Fibroblast of gingiva (primary cell): Measurements from ENCODE around the gene BRD9.

Experiments used
- DNase-seq: peaks from one replicate; pipeline ENCODE4 v3.0.0-alpha.2; 2011; ENCODE audit warnings: low read depth

Gene BRD9

DNA sequence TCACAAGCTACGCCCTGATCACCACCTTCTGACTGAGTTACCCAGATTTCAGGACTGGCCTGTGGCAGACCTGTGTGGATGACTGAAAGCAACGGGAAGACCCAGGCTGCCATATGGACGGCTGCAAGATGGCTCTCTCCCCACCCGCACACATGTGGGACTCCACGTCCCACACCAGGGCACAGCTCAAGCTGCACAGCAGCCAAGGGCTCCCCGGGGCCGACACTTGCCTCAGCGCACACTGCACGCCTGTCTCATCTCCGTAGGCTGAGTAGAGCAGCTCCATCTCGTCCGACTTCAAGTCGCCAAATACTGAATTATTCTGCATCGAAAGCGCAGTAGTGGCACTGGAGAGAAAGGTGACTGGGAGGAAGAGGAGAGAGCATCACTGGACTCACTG, 14.5 kb downstream of the BRD9 start:
- DNase-seq, result no peak

DNA sequence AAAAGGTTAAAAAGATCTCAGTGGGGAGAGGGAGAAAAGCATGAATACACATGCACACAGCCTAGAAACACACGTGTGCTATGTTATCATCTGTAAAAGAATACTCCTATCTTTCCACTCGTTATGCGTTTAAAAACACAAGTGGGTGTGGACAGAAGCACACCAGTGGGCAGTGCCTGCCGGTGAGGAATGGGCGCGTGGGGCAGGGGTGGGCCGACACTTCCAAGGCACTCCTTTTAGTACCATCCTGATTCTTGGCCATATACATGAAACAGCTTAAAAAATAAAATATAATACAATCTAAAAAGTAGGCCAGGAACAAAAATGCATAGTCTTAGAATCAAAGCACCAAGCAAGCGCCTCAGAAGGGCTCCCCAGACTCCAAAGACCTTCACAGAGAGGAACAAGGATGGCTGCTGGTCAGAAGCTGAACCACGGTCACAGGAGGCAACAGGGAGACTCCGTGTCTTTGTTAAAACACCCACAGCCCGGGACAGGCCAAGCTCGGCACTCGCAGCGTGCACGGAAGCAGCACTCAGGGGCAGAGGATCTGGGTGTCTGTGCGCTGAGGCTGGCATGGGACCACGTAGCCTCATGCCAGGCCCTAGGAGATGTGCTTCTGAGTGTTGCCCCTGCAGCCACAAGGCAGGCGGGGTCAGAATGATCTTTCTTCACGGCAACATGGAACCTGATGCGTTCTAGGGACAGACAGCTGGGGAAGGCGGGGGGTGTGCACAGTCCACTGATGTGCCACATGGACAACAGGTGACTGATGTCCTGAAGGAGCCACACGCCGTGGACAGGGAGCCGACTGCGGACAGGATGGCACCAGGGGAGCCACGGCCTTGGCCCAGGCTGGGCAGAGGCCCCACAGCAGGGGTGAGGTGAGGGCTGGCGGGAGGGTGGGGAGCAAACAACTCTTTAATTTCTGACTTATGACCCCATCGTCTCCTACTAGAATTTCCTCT, 15.9 kb downstream of the BRD9 start:
- DNase-seq, result no peak

DNA sequence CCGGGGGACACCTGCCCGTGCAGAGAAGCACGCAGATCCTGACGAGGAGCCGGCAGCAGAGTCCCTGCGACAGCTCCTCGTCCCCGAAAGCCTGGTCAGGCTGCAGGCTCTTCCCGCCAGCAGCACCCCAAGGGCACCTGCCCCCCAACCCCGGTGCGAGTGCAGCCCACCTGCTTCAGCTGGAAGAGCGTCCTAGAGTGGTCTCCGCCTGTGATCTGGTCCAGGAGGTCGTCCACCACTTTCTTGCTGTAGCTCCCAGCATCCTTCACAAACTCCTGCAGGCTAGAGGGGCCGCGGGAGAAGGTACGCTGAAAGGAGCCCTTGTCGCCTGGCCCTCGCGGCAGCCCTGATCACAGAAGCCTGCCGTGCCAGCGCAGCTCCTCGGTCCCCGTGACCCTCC, 16.7 kb downstream of the BRD9 start:
- no peak for DNase-seq

DNA sequence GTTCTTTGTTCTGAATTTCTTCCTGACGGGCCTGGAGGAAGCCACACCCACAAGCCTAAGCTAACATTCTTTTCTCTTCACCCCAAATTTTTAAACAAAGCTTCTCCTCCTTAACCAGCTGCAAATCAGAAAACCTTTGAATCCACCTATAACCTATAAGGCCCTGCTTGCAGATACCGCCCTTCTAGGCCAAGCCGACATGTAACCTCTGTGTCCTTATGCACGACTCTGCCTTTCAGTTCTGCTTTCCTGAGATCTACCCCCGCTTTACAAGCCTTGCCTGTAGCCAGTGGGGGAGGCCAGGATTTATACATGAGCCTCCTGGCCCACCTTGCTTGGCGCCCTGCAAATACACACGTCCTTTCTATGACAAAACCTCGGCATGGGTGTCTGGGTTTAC, 19.3 kb downstream of the BRD9 start:
- no peak for DNase-seq

DNA sequence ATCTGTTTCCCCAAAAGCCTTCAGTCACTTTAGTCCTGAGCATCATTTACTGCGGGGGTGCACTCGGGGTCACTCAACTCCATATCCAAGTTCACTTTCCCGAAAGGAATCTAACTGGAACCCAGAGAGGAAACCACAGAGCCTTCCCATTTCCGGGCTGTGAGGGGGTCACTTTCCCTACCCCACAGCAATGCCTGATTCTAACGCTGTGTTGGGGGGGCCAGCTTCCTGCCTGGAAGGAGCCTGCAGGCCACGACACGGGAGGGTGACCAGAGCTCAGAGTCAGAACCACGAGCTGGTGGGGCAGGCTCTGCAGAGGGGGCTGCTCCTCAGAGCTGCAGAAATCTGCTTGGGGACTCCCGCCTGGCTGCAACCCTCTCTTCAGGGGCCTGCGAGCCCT, 20.3 kb downstream of the BRD9 start:
- no peak for DNase-seq

DNA sequence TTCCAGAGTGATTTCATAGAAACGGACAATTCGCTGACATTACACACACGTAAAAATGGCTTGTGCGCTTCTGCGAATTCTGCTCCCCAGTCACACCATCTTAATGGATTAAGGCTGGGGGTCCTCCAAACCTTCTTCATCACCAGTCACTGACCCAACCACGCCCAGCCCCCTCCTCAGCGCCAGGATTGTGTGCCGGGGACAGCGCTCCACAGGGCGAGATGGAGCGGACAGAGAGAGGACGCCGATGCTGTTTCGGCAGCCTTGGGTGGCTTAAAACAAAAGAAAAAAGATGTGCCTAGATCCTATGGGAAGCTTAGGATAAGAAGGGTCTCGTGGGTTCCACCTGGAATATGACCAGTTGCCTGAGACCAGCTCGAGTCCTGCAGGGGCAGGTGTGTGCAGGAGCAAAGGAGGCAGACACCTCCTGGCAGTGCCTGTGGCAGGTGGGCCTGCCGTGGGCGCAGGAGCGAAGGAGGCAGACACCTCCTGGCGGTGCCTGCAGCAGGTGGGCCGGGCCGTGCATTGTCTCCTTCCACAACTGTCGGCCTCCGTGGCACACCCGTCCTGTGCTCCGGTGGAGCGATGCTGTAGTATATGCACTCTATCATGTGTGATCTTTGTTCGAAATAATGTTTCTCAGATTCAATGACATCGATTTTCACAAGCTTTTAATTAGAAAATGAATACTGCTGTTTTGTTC, 20.9 kb downstream of the BRD9 start:
- no peak for DNase-seq

DNA sequence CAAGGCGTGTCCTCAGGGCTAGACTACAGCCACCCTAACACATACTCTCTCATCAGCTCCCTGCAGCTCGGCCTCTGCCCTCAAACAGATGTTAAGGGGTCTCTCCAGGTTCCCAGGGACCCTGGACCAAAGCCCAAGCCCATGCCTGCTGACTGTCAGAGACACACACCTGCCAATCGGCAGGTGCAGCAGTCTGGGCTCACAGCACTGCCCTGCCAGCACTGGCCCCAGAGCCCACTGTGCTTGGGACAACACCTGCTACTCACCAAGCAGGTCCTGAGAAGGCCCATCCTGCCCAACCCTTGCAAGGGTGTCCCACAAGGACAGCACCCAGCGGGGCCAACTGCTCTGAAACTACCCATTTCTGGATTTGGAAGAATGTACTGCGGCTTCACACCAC, 21.6 kb downstream of the BRD9 start:
- no peak for DNase-seq

DNA sequence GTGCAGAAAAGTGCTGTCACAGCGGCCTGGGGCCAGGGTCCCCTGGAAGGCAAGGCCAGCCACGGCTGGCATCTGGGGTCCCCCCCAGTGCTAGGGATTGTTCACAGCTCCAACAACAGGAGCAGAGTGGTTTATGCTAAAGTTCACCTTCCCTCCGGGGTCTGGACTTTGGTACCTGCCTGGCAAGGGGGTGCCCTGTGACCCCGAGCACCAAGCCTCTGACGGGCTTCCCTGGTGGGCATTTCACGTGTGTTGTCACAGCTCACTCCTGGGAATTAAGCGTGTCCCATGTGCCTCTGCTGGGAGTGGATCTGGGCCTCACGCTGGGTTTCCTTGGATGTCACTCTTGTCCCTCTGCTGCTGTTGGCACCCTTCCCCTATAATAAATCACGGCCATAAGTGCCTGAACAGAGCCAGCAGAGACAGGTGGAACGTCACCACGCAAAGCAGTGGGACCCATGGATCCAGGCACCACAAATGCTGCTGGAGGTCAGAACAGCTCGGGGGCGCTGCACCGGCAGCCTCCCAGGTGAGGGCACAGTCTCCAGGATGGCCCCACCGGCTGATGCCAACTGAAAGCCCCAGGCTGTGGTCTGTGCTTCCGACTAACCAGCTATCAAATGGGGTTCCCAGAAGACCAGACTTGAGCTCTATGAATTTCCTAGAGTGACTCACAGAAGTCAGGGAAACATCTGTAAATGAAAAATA, 24.0 kb downstream of the BRD9 start:
- no peak for DNase-seq

DNA sequence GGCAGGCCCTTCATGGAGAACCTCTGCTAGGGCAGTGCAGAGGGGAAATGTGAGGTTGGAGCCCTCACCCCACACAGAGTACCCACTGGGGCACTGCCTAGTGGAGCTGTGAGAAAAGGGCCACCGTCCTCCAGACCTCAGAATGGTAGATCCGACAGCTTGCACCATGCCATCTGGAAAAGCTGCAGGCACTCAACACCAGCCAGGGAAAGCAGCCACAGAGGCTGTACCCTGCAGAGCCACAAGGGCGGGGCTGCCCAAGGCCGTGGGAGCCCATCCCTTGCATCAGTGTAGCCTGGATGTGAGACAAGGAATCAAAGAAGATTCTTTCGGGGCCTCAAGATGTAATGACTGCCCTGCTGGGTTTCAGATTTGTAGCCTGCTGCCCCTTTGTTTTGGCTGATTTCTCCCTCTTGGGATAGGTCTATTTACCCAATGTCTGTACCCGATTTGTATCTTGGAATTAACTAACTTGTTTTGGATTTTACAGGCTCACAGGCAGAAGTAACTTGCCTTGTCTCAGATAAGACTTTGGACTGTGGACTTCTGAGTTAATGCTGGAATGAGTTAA, 25.2 kb downstream of the BRD9 start:
- DNase-seq, result no peak

DNA sequence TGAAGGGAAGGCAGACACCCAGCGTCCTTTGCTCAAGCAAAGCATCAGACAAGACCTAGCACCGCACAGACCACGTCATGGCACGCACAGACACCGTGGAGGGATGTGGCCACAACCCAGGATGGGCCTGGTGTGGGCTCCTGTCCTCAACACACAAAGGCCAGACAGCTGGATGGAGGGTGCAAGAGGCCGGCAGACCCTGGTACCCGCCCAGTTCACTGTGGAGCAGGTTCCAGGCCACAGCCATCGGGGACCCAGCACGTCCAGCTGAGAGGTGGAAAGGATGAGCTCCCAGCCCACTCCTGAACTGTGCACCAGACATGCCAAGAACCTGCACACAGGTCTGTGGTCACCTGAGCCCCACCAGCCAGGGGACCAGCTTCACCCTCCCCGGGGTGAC, 26.8 kb downstream of the BRD9 start:
- DNase-seq, result no peak

DNA sequence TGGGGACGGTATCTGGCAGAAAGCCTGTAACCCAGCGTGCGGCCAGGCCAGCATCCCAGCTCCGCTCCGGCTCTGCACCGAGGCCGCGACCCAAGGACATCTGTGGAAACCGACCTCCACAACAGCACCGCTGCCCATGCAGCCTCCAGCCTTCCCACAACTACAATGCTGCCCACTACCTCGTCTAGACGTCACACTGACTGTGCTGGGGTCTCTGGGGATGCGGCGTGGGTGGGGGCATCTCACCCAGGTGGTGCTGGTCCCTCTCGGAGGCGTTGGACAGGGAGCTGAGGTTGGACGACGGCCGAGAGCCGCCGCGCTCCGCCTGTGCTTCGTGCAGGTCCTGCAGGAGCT, 27.5 kb downstream of the BRD9 start:
- no peak for DNase-seq

DNA sequence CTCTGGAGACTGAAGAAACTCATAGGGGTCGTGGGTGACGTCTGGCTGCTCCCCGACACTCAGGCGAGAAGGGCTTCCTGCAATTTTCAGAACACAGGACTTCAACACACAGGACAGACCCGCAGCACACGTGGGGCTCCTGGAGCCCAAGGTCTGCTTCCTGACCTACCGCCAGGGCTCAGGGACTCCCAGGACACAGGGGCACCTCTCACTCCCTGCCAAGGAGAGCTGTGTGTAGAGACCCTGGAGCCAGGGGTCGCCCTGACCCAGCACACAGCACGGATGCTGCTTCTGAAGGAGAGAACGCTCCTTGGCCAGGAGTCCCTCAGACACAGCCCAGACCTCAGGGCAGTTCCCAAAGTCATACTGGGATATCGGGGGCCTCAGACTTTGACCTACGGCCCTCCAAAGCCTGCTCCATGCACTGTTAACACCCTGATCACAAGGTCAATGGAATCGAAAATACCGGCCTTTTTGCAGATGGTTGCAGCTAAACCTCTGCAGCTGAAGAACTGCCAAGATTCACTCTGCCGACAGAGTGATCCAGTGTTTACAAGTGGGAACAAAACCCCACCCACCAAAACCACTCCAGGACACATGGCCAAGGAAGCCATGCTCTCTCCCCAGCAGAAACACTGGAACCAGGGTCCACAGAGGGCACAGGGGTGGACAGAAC, 28.0 kb downstream of the BRD9 start:
- no peak for DNase-seq

DNA sequence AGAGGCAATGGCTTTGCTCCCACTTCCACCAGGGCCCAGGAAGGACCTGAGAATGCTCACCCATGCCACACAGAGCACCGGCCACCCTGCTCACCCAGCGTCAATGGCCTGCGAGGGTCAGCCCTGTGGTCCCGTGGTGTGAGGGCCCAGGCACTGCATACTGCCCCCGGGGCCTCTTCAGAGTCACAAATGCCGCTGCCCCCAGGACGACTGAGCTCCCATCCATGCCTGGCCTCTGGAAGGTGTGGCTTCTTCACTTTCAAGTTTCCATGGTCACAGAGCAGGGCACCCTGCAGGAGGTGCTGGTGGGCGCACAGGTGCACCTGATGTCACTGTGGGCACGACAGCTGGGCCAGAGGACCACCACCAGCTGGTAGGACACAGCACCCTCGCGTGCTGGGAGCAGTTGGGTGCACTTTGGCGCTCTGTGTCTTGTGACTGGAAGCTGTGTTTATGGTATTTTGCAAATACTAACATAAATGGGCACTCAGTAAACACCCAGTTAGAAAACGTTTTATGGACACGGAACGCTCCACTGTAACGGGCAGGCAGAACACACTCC, 29.3 kb downstream of the BRD9 start:
- DNase-seq, result no peak

DNA sequence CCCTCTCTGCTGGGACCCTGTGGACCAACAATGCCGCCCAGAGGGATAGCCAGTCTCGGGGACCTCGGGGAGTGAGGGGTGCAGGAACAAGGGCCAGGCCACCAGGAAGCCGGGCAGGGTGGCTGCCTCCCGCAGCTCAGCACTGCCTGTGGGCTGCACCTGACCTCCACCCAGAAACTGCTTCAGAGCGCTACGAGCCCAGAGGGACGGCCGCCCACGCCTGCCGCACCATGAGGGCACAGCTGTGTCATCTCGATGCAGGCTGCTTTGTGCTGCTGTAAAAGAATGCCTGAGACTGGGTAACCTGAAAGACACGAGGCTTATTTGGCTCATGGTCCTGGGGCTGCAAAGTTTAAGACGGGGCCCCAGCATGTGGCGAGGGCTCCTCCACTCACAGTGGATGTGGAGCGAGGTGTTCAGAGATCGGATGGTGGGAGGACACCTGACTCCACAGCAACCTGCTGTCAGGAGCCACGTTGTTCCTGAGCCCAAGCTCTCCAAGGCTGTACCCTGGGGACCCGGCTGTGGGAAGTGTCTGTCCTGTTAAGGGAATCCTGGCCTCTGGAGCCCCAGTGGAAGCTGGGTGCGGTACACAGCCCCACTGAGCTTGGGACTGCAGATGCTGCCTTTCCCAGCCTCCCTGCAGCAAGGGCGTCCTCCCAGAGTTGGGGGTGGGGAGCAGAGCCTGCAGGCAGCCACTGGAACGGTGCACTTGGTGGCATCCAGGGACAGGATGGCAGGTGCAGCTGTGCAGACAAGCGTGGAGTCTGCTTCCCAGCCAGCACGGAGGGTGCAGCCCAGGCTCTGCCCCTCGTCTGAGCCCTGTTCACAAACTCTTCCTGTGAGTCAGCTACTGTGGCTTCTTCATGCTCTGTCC, 30.0 kb downstream of the BRD9 start:
- no peak for DNase-seq

DNA sequence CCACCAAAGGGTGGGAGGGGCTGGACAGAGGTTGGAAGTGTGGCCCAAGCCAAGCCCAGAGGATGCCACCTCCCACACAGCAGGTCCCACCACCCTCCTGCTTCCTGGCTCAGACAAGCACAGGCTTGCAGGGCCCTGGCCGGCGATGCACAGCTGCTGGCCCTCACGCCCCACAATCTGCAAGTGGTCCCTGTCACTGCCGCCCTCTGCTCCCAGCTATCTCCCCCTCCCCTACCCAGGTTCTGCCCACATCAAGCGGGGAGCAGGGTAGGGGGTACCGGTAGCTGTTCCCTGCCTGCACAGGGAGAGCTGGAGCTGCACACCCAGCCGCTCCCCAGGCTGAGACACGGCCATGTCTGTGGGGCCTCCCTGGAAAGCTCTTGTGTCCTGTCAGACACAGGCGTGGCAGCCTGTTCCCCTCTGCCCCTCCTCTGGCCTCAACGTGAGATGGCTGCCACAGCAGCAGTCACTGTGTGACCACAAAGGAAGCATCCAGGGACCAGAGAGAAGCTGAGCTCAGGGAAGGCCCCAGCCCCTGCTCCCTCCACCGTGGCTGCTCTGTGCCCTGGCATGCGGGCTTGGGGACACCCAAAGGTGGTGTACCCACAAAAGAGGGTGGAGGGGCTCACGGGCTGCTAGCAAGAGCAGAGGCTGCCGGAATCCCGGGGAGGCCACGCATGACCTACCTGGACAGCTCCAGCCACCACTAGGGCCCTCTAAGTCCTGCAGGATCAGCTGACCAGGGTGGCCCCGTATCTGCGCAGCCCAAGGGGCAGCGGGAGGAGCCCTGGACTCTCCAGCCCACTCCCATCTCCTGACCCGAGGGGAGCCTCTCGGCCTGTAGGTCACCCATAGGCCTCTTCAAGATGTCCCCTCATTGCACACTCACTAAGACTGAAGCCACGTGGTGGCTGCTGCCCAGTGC, 30.9 kb downstream of the BRD9 start:
- no peak for DNase-seq

DNA sequence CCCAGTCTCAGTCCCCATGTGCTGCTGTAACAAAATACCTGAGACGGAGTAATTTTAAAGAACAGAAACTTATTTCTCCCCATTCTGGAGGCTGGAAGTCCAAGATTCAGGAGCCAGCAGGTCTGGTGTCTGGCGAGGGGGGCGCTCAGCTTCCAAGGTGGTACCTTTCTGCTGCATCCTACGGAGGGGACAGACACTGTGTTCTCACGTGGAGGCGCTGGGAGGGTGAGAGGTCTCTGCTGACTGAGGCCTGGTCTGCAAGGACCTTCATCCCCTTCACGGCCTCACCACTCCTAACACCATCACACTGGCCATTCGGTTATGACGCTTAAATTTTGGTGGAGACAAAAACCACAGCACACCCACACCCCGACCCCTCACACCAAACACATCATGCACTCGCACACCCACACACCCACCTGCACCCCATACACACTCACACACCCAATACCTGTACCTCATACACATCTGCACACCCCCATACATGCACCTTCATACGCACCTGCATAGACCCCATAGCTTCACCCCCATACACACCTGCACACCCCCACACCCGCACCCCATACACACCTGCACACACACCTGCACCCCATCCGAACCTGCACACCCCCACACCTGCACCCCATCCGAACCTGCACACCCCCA, 32.0 kb downstream of the BRD9 start:
- DNase-seq, result no peak

DNA sequence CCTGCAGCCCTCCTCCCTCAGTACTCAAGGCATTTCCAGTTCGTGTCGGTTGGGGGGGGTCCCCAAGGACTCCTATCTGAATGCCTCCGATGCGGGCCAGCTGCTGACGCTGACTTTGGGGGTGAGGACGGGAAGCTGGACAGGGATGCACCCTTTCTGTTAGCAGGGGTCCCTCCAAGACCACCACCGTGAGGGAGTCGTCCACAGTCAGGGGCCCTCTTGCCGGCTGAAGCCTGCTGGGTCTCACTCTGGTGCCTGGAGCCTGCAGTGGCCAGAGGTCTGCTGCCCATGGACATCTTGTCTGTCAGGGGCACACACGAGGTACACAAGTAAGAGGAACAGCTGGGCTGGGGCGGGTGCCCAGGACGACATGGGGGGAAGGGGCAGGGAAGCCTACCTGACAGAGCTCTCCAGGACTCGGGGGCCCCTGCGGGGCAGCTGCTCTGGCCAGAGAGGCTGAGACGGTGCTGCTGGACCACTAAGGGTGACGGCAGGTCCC, 32.8 kb downstream of the BRD9 start:
- no peak for DNase-seq

DNA sequence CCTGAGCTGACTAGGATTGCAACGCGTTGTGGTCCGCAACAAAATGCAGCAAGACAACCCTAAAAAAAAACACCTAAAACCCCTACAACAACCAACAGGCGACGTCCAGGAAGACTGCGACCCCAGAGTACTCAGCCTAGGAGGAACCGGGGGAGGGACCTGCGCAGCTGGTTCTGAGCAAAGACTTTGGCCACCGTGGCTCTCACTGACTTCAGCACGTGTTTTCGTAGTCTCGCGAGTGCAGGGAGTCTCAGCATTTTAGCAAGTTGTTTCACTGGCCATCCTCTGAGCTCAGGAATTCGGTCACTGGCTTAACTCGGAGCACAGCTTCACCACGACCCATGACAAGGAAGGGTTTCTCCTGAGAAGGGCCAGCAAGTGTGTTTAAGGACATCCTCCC, 33.2 kb downstream of the BRD9 start:
- no peak for DNase-seq

DNA sequence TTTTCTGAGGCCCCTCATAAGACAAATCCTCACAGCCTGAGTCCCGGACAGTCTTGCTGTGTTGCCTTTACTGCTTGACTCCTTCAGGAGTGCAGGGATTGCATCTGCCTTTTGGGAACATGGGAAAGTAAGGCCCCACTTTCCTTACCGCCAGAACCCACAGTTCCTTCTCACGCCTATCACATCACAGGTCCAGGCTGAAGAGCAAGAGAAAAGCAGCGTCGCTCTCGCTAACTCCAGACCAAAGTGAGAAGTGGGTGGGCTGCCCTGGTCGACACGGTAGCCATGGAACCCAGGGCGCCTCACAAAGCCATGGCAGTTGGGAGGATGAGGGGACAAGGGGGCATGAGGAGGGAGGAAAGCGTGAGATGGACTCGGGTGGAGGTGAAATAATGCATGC, 33.9 kb downstream of the BRD9 start:
- DNase-seq, result no peak
